Measurements from ENCODE around the gene LMNA.
A peak's percentile ranks its signal among the peaks of the same experiment; 100 is the strongest.

The LMNA gene

DNA sequence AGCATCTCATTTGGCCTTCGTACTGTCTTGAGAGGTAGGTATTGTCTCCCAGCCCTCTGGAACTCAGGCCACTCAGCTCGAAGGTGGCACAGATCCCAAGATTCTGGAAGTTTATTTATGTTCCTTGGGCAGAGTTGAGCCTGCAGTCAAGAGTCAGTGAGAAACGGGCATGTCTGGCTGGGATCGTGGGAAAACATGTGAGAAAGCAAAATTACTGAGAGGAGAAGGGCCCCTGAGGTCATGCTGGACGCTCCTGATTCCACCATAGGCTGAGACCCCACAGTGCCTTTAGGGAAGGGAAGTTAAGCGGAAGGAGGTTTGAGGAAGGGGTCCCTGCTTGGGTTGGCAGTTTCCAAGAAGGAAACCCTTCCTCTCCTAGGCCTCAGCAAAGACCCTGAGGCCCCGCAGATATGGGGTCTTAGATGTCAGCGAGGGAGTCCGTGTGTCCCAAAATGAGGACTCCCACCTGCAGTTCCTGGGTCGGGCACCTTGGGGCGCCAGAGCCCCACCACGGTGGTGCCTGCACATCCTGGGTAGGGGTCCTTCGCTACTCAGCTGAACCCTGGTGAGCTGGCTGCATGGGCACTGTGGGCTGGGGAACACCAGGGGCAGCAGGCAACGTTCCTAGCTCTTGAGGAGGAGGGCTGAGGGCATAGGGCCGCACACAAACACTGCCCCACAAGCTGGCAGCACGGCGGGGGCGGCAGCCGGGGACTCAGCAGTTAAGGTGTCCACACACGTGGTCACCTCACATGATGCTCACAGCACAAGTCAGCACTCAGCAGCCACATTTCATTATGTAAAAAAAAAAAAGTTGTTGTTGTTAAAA lies 26.6 kb downstream of the LMNA start:
- DNase-seq (ENCODE audit: low read depth in 2 of 2), result no peak

DNA sequence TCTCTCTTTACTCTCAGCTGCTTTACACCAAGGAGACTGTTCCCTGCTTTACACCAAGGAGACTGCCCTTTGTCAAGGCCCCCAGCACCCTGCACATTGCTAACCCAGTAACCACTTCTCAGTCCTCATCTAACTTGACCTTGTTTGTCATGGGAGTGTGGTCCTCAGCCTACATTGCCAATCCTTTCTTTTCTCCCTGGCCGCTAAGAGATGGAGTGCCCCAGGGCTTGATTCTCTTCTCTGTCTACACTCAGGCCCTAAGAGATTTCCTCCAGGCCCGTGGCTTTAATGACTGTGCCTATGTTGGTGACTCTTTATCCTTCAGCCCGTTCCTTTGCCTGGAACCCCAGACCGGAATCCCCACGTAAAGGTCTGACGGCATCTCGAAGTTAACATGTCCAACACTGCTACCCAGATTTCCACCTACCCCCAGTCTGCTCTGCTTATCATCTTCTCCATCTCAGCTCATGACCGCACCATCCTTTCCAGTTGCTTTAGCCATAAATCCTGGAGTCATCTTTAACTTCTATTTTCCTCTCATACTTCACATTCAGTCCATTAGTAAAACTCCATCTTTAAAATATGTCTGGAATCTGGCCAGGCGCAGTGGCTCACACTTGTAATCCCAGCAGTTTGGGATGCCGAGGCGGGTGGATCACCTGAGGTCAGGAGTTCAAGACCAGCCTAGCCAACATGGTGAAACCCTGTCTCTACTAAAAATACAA lies 29.4 kb downstream of the LMNA start:
- no peak for DNase-seq (ENCODE audit: low read depth in 2 of 2)

DNA sequence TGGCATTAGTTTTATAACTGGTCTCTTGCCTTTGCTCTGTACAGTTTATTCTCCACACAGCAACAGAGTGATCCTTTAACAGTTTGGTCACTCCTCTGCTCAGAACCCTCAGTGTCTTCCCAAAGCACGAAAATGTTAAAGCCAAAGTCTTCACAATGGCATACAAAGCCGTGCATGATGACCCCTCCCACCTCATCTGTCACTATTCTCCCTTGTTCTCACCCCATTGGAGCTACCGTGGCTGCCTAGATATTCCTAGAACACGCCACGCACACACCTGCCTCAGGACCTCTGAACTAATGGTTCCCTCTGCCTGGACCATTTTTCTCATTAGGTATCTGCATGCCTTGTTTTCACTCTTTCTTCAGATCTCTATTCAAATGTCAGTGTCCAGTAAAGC lies 30.2 kb downstream of the LMNA start:
- DNase-seq (ENCODE audit: low read depth in 2 of 2), result no peak

DNA sequence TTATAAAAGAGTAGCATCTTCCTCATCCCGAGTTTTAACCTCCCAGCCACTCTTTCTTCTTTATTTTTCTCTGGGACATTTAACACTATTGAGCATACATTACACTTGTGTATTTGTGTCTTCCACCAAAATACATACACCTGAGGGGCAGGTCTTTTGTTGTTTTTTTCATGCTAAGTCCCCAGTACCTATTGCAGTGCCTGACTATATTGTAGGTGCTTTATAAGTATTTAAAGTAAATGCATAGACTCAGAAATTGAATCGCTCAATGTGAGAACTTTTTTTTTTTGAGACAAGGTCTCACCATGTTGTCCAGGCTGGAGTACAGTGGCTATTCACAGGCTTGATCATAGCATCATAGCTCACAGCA lies 31.1 kb downstream of the LMNA start:
- DNase-seq (ENCODE audit: low read depth in 2 of 2), result no peak

- DNase-seq (ENCODE audit: low read depth in 2 of 2), result no peak
Observed at GRCh38 chr1:156146020-156146768, 31.7 kb downstream of the LMNA start.

DNA sequence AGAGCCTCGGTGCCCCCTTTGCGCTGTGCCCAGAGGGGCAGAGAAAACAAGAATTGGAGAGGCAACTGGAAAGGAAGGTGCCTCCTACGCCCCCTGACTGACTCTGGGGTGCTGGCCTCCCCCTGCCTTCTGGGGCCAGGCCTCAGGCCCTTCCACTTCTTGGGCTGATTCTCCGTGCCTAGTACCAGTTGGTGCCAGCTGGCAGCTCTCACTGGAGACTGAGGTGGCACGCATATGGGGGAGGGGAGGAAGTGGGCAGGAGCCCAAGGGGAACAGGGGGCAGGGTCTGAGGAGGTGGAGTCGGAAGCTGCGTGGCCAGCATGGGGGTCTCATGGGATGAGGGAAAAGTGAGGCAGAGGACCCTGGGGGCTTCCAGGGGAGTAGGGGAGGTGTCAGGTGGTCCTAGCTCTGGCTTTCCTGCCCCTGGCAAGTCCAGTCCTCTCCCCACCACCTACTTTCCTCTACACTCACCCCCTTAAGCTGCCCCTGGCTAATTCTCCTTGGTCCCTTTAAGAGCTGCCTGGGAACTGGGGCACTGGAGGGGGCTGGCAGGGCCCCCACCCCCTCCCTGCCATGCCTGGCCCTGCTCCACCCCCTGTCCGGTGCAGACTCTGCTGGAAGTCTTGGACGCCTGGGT lies 32.4 kb downstream of the LMNA start:
- no peak for DNase-seq (ENCODE audit: low read depth in 2 of 2)

DNA sequence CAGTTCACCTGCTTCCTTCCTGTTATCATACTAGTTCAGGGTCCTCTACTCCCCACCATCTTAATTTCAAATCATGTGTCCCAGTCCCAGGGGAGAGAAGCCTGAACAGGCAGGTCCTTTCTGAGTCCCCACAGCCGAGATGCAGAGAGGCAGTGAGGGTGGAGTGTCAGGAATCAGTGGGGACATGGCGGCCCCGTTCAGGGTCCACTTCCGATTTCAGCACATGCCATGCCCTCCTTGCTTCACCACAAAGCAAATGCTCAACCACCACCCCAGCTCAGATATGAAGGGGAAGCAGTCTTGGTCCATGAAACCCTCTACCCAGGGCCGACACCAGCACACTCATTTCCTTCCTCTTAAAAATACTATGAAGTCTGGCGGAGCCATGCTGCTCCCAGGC lies 33.7 kb downstream of the LMNA start:
- DNase-seq (ENCODE audit: low read depth in 2 of 2), result no peak

GRCh38 chr1:156149374-156150332 lies 35.1 kb downstream of the LMNA start:
- no peak for DNase-seq (ENCODE audit: low read depth in 2 of 2)

DNA sequence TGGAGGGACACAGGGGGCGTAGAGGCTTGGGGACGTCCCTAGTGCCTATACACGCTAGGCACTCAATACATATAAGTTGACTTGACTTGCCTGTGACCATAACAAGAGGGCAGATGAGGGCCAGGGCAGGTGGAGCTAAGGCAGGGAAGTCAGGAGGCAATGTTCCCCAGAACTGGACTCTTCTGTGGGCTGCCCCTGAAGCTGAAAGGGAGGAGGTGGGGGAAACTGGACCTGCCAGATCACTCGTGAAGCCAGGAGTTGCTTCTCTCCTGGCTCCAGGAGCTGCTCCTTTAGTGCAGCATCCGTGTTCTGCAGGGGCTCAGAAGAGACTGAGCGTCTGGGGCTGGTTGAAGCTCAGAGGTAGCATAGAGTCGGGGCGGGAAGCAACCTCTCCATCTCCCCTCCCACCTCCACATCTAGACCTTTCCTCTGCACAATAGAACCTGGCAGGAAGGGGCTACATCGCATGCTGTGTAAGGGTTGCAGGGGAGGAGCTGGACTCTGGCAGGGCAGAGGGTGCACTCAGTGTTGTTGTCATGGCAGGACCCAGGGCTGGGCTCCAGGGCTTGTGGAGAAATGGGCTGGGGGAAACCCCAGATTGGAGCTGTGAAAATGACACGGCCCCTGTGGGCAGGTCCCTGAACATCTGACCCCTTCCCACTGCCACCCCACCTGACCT lies 36.0 kb downstream of the LMNA start:
- no peak for DNase-seq (ENCODE audit: low read depth in 2 of 2)

DNA sequence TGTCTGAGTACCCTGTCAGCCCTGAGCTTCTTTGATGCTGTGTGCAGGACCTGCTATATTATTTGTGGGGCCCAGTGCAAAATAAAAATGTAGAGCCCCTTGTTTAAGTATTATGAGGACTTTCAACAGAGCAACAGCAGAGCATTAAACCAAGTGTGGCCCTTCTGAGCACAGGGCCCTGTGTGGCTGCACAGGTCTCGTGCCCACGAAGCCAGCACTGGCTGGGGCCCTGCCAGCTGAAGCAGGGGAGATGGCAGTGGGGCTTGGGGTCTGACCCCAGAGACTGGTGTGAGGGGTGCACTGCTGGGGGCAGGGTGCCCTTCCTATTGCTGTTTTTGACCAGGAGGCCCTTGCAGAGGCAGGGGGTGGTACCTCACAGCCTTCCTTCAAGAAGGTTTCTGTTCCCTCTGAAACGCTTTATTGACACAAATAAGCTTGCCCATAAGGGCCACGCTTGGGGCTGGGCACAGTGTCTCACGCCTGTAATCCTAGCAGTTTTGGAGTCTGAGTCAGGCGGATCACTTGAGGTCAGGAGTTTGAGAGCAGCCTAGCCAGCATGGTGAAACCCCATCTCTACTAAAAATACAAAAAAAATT lies 36.7 kb downstream of the LMNA start:
- DNase-seq (ENCODE audit: low read depth in 2 of 2), result no peak

- DNase-seq (ENCODE audit: low read depth in 2 of 2), result no peak
Observed at GRCh38 chr1:156152628-156153027, 38.1 kb downstream of the LMNA start.

- no peak for DNase-seq (ENCODE audit: low read depth in 2 of 2)
Observed at GRCh38 chr1:156153362-156153761, 38.9 kb downstream of the LMNA start, which contains the start of gene SEMA4A. Gene SEMA4A (plus strand): TSS chr1:156153585. CDS start chr1:156154579, 994 bp downstream.

DNA sequence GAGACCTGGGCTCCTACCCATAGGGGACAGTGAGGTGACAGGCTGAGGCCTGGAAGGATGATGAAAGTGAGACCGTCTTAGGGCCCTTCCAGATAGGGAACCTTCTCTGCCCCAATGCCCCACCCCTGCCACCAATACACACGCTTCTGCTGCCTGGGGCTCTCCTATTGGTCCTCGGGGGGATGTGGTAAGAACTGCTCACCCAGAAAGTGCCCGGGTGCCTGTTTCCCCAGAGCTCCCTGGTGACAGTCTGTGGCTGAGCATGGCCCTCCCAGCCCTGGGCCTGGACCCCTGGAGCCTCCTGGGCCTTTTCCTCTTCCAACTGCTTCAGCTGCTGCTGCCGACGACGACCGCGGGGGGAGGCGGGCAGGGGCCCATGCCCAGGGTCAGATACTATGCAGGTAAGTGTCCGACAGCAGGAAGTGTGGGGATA lies 39.8 kb downstream of the LMNA start:
- no peak for DNase-seq (ENCODE audit: low read depth in 2 of 2)

DNA sequence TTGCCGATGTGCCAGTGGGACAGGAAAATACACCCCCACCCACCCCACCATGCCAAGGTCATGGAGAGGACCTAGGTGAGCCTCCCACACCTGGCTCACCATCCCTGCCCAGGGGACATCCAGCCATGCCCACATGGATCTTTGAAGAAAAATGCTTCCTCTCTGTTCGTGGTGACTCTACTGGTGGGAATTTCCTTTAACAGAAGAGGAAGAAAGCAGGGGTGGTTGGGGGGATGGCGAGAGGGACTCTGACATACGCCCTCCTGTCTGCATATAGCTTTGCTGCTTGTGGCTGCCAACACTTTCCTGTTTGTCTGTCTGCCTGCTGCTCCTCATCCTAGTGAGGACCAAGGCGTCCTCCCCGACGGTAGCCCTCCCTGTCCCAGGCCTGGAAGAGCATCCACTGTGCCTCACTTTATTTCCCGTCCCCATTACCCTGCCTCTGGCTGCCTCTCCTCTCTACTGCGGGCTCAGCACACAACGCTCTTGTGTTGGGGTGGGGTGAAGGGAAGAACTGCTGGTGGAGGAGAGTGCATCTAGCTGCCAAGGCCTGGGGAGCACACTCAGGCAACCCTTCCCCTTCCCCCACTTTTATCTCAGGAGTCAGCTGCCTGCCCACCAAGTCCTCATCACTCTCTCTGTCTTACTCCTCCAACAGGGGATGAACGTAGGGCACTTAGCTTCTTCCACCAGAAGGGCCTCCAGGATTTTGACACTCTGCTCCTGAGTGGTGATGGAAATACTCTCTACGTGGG lies 41.4 kb downstream of the LMNA start:
- no peak for DNase-seq (ENCODE audit: low read depth in 2 of 2)

DNA sequence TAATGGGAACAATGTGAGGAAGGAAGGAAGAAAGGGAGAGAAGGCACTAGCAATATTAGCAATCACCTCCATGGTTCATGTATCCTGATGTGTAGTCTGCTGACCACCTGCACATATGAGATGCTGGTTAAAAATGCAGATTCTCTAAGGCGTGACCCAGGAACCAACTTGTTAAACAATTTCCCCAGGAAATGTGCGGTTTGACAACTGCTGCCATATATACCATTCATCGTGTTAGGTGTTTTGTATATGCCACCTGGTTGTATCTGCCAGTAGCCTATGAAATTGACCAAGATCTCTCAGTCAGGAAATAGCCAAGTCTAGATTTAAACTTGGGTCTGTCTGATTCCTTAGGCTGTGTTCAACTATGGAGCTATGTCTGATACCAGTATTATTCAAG lies 43.0 kb downstream of the LMNA start:
- DNase-seq (ENCODE audit: low read depth in 2 of 2), result no peak

DNA sequence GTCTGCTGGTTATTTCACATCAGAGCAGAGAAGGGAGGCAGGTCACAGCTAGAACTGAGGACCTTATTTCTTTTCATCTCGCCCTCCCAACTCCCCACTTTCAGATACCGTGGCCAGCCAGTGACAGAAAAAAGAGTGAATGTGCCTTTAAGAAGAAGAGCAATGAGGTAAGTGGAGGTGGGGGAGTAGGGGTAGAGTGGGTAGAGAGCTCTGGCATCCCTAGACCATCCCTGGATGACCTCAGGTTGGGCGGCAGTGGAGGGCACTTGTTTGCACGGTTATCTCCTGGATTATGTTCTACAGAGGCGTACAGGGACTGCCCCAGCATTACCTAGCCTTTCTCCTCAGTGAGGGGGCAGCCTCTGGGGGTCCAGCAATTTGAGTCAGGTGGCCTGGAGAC lies 43.5 kb downstream of the LMNA start:
- DNase-seq (ENCODE audit: low read depth in 2 of 2), result no peak

GRCh38 chr1:156160000-156160742 lies 45.7 kb downstream of the LMNA start:
- no peak for DNase-seq (ENCODE audit: low read depth in 2 of 2)

- peak; percentile 20 to 33 for DNase-seq (ENCODE audit: low read depth in 2 of 2)
Observed at GRCh38 chr1:156160743-156161171, 46.2 kb downstream of the LMNA start.

Data from stimulated activated CD8-positive, alpha-beta memory T cell treated with anti-CD3 and anti-CD28 coated beads, Interleukin-2, amount 100 ng/mL, for 1 hour (primary cell).